SH-SY5Y (cell line): Measurements from ENCODE around the gene NYNRIN.

ENCODE experiments used
- GATA2 ChIP-seq: IDR thresholded peaks from 2 replicates; pipeline ENCODE4 v1.6.1; 2011; ENCODE audit warnings: mild to moderate bottlenecking, low read depth, low read length
- GATA3 ChIP-seq: IDR thresholded peaks from 2 replicates; pipeline ENCODE4 v1.6.1; 2011; ENCODE audit warnings: low read depth, mild to moderate bottlenecking, low read length, moderate library complexity

- TF ChIP-seq GATA3 (no peak), GATA2 (no peak)
Observed at GRCh38 chr14:24407608-24408325, 9.0 kb downstream of the NYNRIN start.
